HG03025 (cell line): ENCODE results near the gene MAFB.

Experiments used
- ATAC-seq: cut with Tn5 transposase; IDR thresholded peaks from one replicate; pipeline ENCODE4 v1.9.1; 2021; ENCODE audit warnings: mild to moderate bottlenecking, moderate library complexity; ENCODE audit not compliant: unreplicated experiment, low FRiP score

The MAFB gene

DNA sequence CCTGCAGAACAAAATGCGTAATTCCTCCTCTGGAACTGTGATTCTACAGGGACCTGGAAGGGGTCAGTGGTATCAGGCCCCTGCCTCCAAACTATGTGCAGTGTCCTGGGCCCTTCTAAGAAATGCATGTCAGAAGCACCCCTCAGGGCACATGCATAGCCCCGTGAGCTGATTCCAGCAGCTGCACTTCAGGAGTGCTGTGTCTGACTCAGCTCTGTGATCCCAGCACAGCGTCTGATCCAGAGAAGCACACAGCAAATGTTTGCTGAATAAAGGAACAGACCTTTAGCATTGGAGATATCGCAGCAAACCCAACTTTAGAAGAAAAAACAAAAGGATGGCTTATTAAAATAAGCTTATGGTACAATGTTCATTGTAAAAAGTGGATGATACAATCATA lies 15.8 kb upstream of the MAFB start:
- ATAC-seq: no peak

DNA sequence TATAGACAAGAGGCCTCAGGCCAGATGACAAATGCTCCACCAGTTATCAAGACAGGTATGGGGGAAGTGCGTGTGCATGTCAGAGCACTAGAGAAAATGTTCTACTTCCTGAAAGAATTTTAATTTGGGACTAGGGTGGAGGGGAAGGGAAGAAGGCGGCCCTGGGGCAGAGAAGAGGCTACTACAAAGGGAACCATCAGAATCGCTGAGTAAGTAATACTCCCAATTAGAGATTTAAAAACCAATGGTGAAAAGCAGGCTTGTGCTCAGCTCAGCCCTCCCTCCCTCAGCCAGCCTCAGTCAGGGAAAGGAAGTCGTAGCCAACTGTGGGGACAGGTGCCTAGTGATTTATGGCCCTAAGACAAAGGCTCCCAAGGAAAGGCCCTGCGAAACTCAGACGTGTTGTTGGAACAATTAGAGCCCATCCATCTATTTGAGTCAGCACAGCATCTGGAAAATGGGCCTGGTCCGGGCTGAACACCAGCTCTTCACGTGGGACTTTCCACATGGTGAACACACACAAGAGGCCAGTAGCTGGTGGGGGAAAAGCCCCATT lies 15.0 kb upstream of the MAFB start:
- no peak for ATAC-seq

DNA sequence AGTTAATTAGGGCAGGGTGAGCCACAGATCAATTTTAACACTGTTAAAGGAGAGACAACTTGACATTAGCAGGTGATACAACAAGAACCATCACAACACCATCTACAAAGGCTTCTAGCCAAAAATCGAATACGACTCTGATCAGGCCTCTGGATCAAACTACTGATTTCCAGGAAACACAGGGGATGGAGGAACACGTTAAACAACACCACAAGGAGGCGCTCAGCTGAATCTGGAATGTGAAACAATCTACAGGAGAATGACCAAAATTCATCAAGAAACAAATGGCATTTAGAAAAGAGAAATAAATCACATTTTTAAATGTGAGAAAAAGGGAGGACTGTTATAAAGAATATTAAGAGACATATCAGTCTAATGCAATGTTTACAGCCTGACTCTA lies 13.5 kb upstream of the MAFB start:
- ATAC-seq: no peak

DNA sequence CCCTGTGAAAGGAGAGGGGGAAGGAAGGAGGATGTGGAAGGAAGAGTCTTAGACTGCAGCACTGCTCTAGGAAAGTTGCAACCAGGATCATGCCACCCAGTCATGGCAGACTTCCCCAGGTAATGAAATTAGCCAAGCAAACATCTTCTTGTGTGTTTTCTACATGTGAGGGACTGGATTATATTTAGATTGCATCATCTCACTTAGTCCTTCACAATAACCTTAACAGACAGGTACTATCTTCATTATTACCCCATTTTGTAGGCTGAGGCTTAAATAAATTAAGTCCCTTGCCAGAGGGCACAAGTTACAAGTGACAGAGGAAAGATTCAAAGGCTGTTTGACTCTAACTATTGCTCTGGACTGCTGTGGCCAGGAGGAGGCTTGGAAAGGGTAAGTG lies 9.7 kb upstream of the MAFB start:
- ATAC-seq: no peak

DNA sequence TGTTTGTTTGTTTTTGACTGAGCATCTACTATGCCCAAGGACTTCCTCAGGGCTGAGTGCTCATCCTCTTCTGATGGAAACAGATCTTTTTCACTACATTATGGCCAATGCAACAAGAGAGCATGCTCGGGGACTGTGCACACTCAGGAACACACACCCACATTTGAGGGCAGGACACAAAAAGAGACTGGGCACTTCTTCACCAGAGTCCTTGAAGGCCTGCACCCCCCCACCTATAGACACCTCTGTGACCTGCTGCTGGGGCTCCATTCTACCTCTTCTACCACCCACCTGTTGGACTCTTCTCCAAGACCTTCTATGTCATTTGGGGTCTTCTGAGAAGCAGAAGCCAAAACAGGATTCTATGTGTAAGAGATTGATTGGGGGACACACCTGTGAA lies 9.2 kb upstream of the MAFB start:
- no peak for ATAC-seq

DNA sequence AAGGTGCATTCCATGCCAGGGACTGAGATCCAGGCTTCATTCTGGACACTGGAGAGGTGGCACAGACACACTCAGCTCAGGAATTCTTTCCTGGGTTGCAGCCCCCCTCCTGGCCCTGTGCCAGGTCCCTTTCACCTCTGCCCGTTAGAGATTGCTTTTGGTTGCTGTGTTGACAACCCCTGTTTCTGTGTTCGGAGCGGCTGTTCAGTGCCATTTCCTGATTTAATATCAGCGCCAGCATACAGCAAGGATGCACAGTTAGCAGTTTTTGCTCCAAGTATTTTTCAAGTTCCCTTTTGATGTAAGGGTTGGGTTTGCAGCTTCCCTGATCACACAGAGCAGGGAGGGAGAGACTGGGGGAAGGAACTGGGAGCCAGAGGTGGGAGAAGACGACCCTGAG lies 8.5 kb upstream of the MAFB start:
- ATAC-seq: no peak

DNA sequence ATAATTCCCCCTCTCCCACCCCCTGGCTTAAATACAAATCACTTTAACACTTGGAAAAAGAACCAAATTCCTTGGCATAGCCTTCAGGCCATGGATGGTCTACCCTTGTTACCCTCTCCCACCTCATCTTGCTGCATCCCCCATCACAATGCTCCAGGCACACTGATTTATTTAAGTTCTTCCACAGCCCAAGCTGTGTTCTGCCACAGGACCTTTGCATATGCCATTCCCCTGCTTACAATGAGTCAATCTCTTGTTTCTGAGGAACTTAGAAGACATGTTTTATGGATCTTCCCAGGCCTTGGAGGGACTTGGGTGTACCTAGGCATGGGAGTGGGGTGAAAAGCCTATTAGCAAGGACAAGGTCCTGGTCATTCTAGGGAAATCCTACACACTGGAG lies 6.2 kb upstream of the MAFB start:
- no peak for ATAC-seq

DNA sequence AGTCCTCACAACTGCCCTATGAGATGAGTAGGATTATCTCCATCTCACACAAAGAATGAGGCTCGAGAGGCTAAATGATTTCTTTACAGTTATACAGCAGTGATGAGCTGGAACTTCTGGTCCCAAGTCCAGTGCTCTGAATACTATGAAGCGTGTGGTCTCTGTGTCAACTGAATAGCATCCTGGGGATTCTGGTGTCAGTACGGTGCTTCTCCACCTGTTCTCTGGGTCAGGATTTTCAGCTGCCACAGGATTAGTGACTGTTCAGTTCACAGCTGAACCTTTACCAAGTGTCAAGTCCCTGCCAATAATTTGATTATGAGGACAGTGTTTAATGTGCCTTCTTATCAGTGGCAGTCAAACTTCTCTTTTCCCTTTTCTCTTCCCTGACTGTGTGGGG lies 5.2 kb upstream of the MAFB start:
- no peak for ATAC-seq

DNA sequence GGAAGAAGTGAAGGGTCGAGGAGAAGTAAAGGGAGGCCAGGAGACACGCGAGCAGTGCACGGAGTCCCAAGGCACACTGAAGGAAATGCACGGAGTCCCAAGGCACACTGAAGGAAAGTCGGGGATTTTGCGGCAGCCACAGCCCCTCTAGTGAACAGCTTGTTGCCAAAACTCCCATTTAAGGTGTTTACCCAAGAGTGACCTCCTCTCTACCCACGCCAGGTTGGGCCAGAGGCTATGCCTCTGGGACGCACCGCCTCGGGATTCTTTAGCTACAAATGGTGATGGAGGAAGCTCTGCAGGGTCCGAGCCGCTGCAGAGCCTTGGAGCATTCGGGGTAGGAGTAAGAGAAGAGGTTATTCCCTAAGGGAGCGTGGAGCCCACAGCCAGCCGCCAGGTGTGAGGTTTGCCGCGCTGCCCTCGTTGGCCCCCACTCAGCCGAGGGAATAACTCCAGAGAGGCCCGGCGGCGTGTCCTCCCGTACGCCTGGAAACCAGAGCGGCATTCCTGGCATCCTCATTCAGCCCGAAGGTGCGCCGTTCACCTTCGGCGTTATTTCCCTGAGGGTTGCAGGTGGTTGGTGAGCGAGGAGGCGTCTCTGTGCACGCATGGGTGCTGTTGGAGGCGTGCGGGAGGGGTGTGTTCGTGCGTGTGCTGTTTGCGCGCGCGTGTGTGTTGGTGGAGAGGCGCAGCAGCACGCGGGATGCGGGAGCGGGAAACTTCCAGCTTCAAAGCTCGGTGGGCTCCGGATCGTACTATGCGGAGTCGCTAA lies 3.4 kb upstream of the MAFB start:
- ATAC-seq: no peak

DNA sequence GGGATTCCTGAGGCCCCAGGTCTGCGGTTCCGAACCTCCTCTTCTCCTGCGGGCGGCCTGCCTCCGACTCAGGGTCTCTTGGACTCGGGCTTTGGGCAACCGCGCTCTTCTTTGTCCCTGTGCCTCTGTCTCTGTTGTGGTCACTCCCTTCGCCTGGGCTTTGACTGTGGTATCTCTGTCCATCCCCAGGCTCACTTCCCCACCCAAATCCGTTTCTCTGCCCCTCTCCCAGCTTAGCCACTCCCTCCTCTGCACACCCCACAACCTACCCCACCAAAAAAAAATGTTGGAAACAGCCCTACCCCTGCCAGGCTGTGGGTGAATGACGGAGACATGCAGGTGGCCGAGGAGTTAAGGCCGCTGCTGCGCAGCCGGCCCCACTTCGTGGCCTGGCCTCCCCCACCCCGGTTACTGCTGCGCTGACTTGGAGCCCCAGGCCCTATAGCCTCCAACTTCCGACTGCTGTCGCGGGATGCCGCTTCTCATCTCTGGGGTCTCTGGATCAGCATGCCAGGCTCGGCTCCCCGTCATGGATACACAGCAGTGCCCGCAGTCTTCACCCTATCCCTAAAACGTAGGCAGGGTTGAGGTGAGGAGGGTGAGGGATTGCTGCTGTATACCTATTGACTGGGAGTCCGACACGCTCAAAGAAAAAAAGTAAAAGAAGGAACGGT lies 2.7 kb upstream of the MAFB start:
- no peak for ATAC-seq

DNA sequence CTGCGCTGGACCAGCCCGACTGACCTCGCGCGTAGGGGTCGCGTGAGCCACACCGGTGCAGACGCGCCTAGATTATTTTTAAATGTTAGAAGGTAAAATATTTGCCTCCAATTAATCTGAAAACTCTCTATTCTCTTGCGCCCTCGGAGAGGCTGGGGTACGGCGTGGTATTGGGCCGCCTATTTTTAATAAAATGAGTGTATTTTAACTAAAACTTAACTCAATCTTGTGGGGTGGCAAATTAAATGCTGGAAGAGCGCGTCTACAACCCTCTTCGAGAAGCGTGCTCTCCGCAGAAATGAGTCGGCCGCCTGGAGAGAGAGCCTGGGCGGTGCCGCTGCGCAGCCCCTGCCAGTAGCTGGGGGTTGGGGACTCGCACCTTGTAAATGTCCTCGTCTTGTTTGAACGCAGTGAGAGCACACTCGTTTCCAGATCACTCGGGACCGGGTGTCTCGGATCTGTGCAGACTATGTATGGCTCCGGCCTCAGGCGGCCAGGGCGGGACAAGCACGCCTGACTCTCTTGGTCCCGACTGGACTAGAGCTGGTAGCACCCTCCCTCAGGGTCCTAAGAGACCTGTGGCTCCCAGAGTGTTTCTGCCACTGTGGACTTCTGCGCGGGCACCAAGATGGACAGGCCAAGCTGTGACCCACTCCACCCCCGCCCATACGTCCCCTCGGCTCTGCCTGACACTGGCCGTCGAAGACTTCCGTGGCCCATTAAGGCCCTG lies 2.0 kb upstream of the MAFB start:
- ATAC-seq: no peak

DNA sequence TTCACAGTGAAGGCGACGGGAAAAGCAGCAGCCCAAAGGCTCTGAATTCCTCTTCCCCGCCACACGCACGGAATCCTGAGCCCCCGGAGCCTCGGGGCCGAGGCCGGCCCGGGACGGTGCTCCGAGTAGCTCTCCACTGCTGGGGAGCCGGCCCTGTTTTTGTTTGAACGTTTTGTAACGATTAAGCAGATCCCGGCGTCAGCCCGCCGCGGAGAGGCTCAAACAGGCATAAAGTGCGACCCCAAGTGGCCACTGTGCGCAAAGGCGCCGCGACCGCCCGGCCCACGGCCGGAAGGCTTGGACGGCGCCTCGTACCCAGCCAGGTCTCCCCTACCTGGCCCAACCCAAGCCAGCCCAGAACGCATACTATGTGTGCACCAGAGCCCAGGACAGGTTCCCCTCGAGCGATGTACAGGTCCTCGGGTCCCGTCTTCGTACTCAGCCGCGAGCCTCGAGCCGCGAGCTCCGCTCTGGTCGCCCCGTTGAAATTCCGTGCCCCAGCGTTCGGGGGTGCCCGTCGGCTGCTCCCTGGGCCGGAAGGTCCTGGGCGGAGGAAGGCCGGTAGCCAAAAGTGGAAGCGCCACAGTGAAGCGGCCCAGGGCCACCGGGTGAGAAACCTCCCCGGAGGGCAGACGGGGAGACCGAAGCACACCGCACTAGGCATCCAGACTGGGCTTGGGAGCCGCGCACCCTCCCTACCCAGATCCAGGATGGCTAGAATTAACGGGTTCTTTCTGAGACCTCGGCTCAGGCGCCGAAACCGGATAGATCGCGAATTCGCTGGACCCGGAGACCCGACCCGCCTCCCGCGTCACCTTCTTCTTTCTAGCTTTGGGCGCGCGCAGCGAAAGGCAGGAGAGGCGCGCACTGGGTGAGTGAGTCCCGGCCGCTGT lies 1.2 kb upstream of the MAFB start:
- ATAC-seq: peak; percentile 41

DNA sequence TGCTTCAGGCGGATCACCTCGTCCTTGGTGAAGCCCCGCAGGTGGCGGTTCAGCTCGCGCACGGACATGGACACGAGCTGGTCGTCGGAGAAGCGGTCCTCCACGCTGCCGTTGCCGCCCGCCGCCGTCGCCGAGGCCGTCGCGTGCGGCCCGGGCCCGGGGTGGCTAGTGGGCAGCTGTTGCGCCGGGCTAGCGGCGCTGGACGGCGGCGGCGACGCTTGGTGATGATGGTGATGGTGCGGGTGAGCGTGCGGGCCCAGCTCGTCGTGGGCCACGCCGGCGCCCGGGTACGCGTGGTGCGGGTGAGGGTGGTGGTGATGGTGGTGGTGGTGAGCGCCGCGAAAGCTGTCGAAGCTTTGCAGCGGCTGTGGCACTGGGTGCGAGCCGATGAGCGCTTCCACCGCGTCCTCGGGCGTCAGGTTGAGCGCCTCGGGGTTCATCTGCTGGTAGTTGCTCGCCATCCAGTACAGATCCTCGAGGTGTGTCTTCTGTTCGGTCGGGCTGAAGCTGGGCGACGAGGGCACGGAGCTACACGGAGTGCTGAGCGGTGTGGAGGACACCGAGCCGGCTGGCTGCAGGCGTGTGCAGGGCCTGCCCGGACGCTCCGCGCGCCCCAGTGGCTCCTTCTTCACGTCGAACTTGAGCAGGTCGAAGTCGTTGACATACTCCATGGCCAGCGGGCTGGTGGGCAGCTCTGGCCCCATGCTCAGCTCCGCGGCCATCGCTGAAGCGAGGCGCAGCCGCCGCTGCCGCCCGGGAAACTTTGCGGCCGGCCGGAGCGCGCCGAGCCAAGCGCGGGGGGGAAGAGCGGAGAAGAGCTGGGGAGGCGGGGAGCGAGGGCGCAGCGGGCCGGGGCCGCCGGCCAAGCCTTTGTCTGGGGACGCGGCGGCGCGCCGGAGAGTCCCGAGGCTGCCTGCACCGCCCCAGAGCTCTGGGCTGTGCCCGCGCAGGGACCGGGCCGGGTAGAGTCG lies 622 bp downstream of the MAFB start:
- no peak for ATAC-seq

DNA sequence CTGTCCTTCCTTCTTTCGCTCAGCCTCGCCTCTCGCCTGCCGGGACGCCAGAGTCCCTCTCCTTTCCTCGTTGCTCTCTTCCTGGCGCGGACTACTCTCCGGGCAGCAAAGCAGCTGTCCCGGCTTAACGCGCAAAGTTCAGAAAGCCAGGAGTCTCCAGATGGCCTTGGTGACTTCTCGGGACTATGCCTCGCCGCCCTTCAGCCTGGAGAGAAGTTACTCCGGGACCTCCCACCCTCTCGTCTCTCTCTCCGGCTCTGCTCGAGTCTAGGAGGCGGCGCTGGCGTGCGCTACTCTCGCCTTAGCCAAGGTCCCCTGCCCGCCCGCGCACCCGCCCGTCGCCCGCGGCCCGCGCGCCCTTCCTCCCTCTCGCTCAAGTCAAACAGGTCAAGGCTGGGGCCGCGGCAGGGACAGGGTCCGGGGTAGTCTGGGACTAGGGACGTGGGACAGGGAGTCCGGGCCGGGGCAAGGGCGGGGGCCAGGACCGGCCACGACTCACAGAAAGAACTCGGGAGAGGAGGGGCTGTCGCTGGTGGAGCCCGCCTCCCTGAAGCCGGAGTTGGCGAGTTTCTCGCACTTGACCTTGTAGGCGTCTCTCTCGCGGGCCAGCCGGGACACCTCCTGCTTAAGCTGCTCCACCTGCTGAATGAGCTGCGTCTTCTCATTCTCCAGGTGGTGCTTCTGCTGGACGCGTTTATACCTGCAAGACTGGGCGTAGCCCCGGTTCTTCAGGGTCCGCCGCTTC lies 1.5 kb downstream of the MAFB start:
- no peak for ATAC-seq

DNA sequence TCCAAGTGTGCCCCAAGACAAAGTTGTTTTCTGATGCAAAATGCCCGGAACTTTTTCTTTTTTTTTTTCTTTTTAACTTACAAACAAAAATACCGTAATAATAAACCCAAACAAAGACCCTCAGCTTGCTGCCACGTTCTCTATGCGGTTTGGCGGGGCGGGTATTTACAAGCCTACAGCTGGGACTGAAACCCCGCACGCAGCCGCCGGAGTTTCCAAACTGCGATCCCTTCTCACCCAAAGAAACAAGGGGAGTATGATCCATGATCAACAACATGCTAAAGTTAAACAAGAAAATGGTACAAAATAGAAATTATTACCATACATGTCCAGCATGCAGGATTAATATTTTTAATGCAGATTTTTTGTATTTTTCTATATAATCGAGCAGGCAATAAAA lies 2.1 kb downstream of the MAFB start:
- ATAC-seq: no peak

DNA sequence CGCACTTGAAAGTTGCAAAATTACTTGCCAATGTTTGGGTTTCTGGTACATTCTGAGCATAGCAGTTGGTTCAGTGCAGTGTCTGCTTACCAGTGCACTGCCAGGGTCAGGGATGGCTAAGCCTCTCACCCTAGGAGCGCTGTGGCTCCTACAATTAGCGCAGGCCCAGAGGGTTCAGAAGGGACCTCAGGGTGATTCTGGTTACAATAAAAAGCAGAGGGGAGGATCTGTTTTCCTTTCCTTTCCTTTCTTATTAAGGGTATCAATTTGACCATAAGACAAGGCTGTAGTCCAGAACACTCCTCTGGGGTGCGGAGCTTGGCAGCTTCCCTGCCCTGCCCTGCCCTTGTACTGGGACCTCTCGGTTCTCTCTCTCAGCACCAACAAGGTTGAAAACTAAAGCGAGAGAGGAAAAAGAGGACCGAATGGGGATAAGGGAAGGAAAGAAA lies 2.6 kb downstream of the MAFB start:
- no peak for ATAC-seq

DNA sequence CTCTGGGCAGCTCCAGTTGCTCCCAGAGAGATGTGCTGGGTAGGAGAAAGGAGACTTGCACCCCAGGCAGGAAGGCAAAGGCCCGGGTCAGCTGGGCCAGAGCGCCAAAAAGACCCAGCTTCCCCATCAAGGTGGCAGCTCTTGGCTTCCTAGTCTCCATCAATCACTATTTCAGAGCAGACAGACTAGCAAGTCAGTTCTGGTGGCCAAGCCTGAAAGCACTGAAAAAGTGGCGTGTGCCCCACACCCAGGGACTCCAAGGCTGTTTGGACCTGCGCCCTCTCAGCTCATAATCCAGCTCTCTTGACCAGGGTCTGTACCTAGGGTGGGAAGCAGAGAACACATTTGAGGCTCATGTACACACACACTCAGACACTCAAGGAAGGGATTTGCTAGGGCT lies 3.7 kb downstream of the MAFB start:
- ATAC-seq: no peak

DNA sequence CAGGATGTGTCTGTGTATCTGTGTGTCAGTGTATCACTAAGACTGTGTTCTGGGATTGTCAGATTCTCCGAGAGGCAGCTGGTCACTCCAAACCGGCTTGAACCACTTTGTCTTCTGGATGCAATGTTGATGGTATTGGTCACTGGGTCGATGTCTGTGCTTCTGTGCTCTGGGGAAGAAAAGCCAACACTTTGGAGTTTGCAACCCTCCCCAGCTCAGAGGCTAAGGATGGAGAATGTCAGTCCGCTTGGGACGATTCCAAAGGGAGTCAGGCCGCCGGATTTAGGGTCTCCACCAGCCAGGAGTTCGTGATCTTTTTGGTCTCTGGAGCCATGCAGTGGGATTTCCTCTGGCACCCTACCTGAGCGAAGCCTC lies 5.2 kb downstream of the MAFB start:
- no peak for ATAC-seq
